ENCODE data around the gene PPP1CC. TPM values are rescaled to one million over a fixed set of nuclear protein-coding genes. Genes with fewer than 3 reads are reported as not detected.

Gene PPP1CC
- total RNA-seq, 1 donor from 2014 or later, result 156 TPM

- Histone ChIP-seq H3K4me1 (peaks cover 22% of the 10 kb centered on the region), H3K27me3 (ENCODE audit: low read depth) (no peaks in the 10 kb centered on the region), H3K9me3 (replicated peaks) (peaks cover 4% of the 10 kb centered on the region), H3K36me3 (peaks cover 15% of the 10 kb centered on the region), H3K4me3 (no peak overlapping the region), H3K27ac (replicated peaks) (no peak overlapping the region)
- no peak for DNase-seq
- intact Hi-C loops (cut with micrococcal nuclease), result no loop called here
- TF ChIP-seq CTCF (IDR thresholded peaks at IDR 0.05; ENCODE audit: borderline replicate concordance), result no peak
Observed at GRCh38 chr12:110684312-110684836, 58.3 kb downstream of the PPP1CC start.

GRCh38 chr12:110683888-110684287 lies 58.8 kb downstream of the PPP1CC start:
- Histone ChIP-seq H3K27me3 (ENCODE audit: low read depth) (no peaks in the 10 kb centered on the region), H3K9me3 (replicated peaks) (peaks cover 4% of the 10 kb centered on the region), H3K4me1 (peaks cover 18% of the 10 kb centered on the region), H3K36me3 (peaks cover 15% of the 10 kb centered on the region), H3K4me3 (no peak overlapping the region), H3K27ac (replicated peaks) (no peak overlapping the region)
- intact Hi-C loops (cut with micrococcal nuclease), result no loop called here
- no peak for DNase-seq
- no peak for TF ChIP-seq CTCF (IDR thresholded peaks at IDR 0.05; ENCODE audit: borderline replicate concordance)

GRCh38 chr12:110680032-110680431 lies 62.7 kb downstream of the PPP1CC start:
- Histone ChIP-seq H3K27ac (replicated peaks) (no peak overlapping the region), H3K4me3 (no peak overlapping the region), H3K27me3 (ENCODE audit: low read depth) (no peaks in the 10 kb centered on the region), H3K9me3 (replicated peaks) (peaks cover 5% of the 10 kb centered on the region), H3K4me1 (peaks cover 33% of the 10 kb centered on the region), H3K36me3 (peaks cover 20% of the 10 kb centered on the region)
- no peak for TF ChIP-seq CTCF (IDR thresholded peaks at IDR 0.05; ENCODE audit: borderline replicate concordance)
- DNase-seq, result no peak
- intact Hi-C loops (cut with micrococcal nuclease), result no loop called here

- intact Hi-C loops (cut with micrococcal nuclease), result no loop called here
- Histone ChIP-seq H3K27me3 (ENCODE audit: low read depth) (no peaks in the 10 kb centered on the region), H3K9me3 (replicated peaks) (peaks cover 9% of the 10 kb centered on the region), H3K27ac (replicated peaks) (no peak overlapping the region), H3K36me3 (peaks cover 26% of the 10 kb centered on the region), H3K4me3 (no peak overlapping the region), H3K4me1 (peaks cover 33% of the 10 kb centered on the region)
- no peak for TF ChIP-seq CTCF (IDR thresholded peaks at IDR 0.05; ENCODE audit: borderline replicate concordance)
- DNase-seq, result no peak
Observed at GRCh38 chr12:110679201-110679600, 63.5 kb downstream of the PPP1CC start.

- Histone ChIP-seq H3K27ac (replicated peaks) (peak overlapping the region; percentile 86), H3K9me3 (replicated peaks) (peaks cover 9% of the 10 kb centered on the region), H3K27me3 (ENCODE audit: low read depth) (no peaks in the 10 kb centered on the region), H3K36me3 (peaks cover 23% of the 10 kb centered on the region), H3K4me1 (peaks cover 33% of the 10 kb centered on the region), H3K4me3 (peak overlapping the region; percentile 28)
- DNase-seq, result no peak
- intact Hi-C loops (cut with micrococcal nuclease), result no loop called here
- TF ChIP-seq CTCF (IDR thresholded peaks at IDR 0.05; ENCODE audit: borderline replicate concordance), result no peak
Observed at GRCh38 chr12:110677982-110678381, 64.7 kb downstream of the PPP1CC start.
